GM06990 (cell line): ENCODE results near the gene TSR2.
"Not testable (repeated sequence)": the region's sequence is repeated elsewhere in the genome, so short reads cannot be mapped to it uniquely, and the experiment has no call there.

Source experiments
- DNase-seq: peaks from one replicate; pipeline ENCODE4 v3.0.0-alpha.2; 2011; ENCODE audit not compliant: insufficient read length; ENCODE audit errors: extremely low read depth
- H3K27me3 ChIP-seq: replicated peaks from 2 replicates; pipeline ENCODE4 v1.6.0; 2011; ENCODE audit warnings: low read length; ENCODE audit not compliant: control insufficient read depth, insufficient read depth
- H3K36me3 ChIP-seq: 2 replicates; pipeline ENCODE4 v1.5.1; 2011; ENCODE audit warnings: low read length; ENCODE audit not compliant: control insufficient read depth, insufficient read depth
- H3K4me3 ChIP-seq: replicated peaks from 2 replicates; pipeline ENCODE4 v1.5.1; 2011; ENCODE audit warnings: low read depth, mild to moderate bottlenecking, control low read depth, low read length
- CTCF ChIP-seq: IDR thresholded peaks from 2 replicates; pipeline ENCODE4 v1.5.1; 2011; ENCODE audit warnings: low read length, control low read depth, mild to moderate bottlenecking, inconsistent platforms; ENCODE audit not compliant: insufficient read depth, poor library complexity, severe bottlenecking

The TSR2 gene

DNA sequence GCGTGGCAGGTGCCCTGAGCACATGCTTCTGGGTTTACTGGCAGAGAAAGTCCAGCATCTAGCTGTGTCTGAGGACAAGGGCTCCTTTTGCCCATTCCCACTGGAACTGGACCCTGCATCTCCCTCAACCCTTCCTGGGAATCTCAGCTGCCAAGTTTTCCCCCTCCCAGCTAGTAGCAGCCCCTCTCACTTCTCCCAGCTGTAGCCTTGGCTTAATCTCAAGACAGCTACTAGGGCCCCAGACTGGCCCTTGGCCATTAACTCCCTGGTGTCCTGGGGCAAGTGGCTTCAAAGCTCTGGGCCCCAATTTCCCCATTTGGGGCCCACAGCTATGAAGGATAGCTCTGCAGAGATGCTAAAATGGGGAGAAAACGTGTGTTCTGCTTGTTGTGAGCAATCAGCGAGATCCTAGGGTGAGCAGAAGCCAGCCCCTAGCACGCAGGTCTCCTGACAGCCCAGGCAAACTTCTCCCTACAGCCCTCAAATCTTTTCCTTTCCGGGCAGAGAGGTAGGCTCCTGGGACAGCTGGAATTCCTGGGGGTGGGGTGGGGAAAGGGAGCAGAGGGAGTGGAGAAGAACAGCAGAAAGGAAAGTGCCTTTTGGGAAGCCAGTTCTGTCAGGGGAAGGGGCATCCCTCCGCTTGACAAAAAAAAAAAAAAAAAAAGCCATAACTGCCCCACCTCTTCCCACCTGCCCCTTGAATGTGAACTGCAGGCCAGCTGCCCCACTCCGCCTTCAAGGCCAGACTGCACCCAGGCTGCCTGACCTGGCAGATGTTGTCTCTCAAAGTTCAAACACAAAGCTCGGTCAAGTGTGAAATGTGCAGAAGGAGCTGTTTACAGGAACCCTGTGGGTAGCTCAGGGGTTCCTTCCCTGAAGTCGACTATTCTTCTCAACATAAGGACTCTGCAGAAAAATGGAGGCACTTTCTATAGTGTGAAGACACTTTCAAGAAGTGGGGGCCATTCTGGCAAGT is 39.2 kb downstream of the TSR2 start:
- Histone ChIP-seq H3K27me3 (no peaks in the 10 kb centered on the region), H3K36me3 (no peaks in the 10 kb centered on the region), H3K4me3 (no peak overlapping the region)
- no peak for TF ChIP-seq CTCF
- DNase-seq = no peak

DNA sequence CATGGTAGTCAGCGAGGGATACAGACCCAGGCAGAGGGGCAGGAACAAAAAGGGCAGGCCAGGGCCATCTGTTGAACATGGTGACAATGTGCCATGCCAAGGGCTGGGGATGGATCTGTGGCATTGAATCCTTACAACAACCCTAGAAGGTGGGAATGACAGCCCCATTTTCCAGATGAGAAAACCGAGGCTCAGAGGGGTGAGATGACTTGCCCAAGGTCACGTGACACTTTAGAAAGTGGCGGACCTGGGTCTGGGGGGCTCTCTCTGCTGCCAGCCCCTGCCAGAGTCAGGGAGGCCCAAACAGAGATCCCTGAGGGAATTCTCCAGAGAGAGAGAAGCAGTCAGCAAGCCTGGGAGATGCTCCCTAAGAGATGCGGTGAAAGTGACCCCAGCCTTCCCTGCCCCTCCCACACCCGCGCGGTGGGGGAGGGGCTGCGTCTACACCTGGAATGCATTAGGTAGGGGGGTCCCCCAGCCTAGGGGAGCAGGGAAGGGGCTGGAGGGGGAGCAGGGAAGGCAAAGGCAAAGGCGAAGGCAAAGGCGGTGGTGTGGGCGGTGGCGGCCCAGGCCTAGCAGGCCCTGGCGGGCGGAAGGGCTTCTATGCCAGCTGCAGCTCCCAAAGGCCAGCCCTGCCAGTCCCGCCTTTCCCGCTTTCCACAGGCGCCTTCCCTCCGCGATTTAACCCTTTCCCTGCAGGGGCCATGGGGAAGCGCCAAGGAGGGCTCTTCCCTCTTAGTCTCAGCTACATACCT is 42.8 kb downstream of the TSR2 start:
- Histone ChIP-seq H3K4me3 (no peak overlapping the region), H3K36me3 (no peaks in the 10 kb centered on the region), H3K27me3 (no peaks in the 10 kb centered on the region)
- DNase-seq = no peak
- no peak for TF ChIP-seq CTCF

DNA sequence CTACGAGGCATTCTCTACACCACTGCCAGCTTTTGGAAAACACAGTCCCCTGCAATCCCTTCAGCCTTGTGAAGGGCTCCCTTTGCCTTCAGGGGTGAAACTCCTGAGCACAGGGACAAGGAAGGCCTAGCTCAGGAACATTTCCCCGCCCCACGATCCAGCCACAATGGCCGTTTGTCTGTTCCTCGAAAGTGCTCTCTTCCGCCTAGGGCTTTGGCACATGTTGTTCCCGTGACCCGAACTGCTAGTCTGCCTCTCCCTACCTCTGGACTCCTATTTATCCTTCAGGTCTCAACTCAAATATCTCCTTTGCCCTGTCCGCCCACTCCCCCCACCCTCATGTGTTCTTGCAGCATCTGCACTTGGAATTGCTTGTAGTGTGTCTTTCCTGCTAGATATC is 43.7 kb downstream of the TSR2 start:
- H3K4me3 ChIP-seq = no peak overlapping the region
- TF ChIP-seq CTCF = no peak
- no peaks in the 10 kb centered on the region for H3K36me3 ChIP-seq
- DNase-seq = no peak
- H3K27me3 ChIP-seq = no peaks in the 10 kb centered on the region

GRCh38 chrX:54484666-54485065 is 44.5 kb downstream of the TSR2 start:
- H3K27me3 ChIP-seq = no peaks in the 10 kb centered on the region
- TF ChIP-seq CTCF = no peak
- H3K4me3 ChIP-seq = no peak overlapping the region
- no peaks in the 10 kb centered on the region for H3K36me3 ChIP-seq
- no peak for DNase-seq

DNA sequence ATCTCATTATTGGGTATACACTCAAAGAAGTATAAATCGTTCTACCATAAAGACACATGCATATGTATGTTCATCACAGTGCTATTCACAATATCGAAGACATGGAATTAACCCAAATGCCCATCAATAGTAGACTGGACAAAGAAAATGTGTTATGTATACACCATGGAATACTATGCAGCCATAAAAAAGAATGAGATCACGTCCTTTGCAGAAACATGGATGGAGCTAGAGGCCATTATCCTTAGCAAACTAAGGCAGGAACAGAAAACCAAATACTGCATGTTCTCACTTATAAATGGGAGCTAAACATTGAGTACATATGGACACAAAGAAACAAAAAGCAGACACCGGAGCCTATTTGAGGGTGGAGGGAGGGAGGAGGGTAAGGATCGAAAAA is 49.6 kb downstream of the TSR2 start:
- not testable (repeated sequence) for H3K36me3 ChIP-seq, H3K27me3 ChIP-seq, H3K4me3 ChIP-seq, DNase-seq

GRCh38 chrX:54492340-54492739 is 52.1 kb downstream of the TSR2 start:
- TF ChIP-seq CTCF = no peak
- Histone ChIP-seq H3K27me3 (no peaks in the 10 kb centered on the region), H3K4me3 (no peak overlapping the region), H3K36me3 (no peaks in the 10 kb centered on the region)
- no peak for DNase-seq
